Natural killer cell treated with Interleukin-12 subunit alpha and Interleukin-12 subunit beta and Interleukin-15 and Interleukin-18, amount 100 ng/mL, for 72 hours (primary cell): ENCODE measurements around the gene EPHA6. TPM values are rescaled to one million over a fixed set of nuclear protein-coding genes. Genes with fewer than 3 reads are reported as not detected.
"Not testable (repeated sequence)": the region's sequence is repeated elsewhere in the genome, so short reads cannot be mapped to it uniquely, and the experiment has no call there.

ENCODE experiments used
- ATAC-seq, 2 donors: fragments of 150-1000 bp; cut with Tn5 transposase in 1 of 2; sonication (Bioruptor Pico), chemical (Tn5 transposase) in 1 of 2; 2 replicates each; pipeline ENCODE4 v1.10.0; 2021
- DNase-seq: peaks from one replicate; pipeline ENCODE4 v3.0.0; 2022; ENCODE audit warnings: low spot score
- H3K27ac Mint-ChIP-seq, 2 donors: 1 replicate in 1 of 2; 2 replicates in 1 of 2; pipeline ENCODE4 v1.8.0; 2022; ENCODE audit warnings: mixed read lengths in 2 of 2, mild to moderate bottlenecking in 1 of 2, moderate library complexity in 1 of 2
- H3K27me3 Mint-ChIP-seq, 2 donors: 1 replicate in 1 of 2; 2 replicates in 1 of 2; pipeline ENCODE4 v1.8.0; 2022; ENCODE audit warnings: mixed read lengths in 2 of 2
- H3K36me3 Mint-ChIP-seq: one replicate; pipeline ENCODE4 v1.8.0; 2022; ENCODE audit warnings: mixed read lengths
- H3K4me1 Mint-ChIP-seq, 2 donors: 1 replicate in 1 of 2; 2 replicates in 1 of 2; pipeline ENCODE4 v1.8.0; 2022; ENCODE audit warnings: low read depth in 2 of 2, mixed read lengths in 2 of 2, mild to moderate bottlenecking in 1 of 2
- H3K4me3 Mint-ChIP-seq: one replicate; pipeline ENCODE4 v1.8.0; 2022; ENCODE audit warnings: mixed read lengths
- H3K9me3 Mint-ChIP-seq: 2 replicates; pipeline ENCODE4 v1.8.0; 2022; ENCODE audit warnings: mixed read lengths
- total RNA-seq, 2 donors: library from RNA; stranded (reverse); gene quantifications; one replicate each; pipeline ENCODE4 v1.2.3, GENCODE V29; 2022

EPHA6 gene
- total RNA-seq, 2 donors from 2014 or later: not detected

DNA sequence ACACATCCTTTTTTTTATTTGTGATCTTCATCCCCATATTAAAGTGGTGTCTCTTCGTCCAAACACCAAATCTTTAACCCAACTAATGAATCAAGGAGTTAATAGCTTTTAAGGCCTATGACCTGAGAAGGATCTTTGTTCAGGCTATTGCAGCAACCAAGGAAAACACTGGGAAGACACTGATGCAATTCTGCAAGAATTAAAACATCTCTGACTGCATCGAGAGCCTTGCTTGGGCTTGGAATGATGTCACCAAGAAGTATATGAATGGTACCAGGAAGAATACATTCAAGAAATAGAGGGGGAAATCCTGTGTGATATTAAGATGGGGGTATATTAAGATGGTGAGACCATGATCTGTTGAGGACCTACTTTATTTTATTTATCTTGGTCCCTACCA, 736.0 kb downstream of the EPHA6 start:
- H3K36me3 Mint-ChIP-seq: no peaks in the 10 kb centered on the region
- DNase-seq (no peak), ATAC-seq (no peak)
- H3K9me3 Mint-ChIP-seq: peaks cover 5% of the 10 kb centered on the region
- no peaks in the 10 kb centered on the region for H3K27me3 Mint-ChIP-seq
- no peak overlapping the region for H3K4me3 Mint-ChIP-seq
- no peaks in the 10 kb centered on the region for H3K4me1 Mint-ChIP-seq
- no peak overlapping the region for H3K27ac Mint-ChIP-seq

DNA sequence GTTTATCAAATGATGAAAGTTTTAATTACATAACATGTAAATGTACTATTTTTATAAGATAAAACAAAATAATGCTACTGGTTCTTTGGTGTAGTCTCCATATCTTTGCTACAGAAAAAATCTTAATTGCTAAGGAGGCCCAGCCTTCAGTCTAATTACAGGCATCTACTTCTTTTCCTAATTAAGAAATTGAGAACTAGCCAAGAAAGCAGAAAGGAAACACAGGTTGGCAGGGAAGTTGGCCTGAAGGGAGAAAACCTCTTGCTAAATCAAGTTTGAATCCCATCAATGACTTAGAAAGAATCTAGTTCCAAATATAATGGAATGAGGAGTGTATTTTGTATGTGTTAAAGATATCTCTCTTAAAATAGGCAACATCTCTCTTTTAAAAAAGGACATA, 737.8 kb downstream of the EPHA6 start:
- DNase-seq: no peak
- no peak for ATAC-seq
- no peak overlapping the region for H3K27ac Mint-ChIP-seq
- no peaks in the 10 kb centered on the region for H3K4me1 Mint-ChIP-seq
- H3K27me3 Mint-ChIP-seq: no peaks in the 10 kb centered on the region
- H3K4me3 Mint-ChIP-seq: no peak overlapping the region
- H3K9me3 Mint-ChIP-seq: peaks cover 4% of the 10 kb centered on the region
- no peaks in the 10 kb centered on the region for H3K36me3 Mint-ChIP-seq

DNA sequence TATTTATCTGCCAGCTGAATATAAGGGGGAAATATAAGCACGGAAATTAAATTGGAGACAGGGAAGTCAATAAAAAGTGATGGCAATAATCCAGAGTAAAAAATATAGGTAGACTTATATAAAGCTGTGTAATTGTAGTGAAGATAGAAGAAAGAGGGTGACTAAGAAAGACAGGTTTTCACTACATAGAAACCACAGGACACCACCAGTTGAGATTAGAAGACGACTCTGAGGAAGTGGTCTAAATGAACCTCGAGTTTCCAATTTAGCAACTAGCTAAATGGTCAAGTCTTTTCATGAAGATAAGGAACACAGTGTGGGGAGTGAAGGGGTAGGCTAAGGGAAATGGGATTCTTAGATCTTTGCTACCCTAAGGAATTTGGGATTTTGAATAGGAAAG, 761.3 kb downstream of the EPHA6 start:
- ATAC-seq (no peak), DNase-seq (no peak)
- Mint-ChIP-seq H3K27ac (no peak overlapping the region), H3K36me3 (no peaks in the 10 kb centered on the region), H3K4me3 (no peak overlapping the region), H3K4me1 (no peaks in the 10 kb centered on the region), H3K9me3 (peaks cover 4% of the 10 kb centered on the region), H3K27me3 (no peaks in the 10 kb centered on the region)

DNA sequence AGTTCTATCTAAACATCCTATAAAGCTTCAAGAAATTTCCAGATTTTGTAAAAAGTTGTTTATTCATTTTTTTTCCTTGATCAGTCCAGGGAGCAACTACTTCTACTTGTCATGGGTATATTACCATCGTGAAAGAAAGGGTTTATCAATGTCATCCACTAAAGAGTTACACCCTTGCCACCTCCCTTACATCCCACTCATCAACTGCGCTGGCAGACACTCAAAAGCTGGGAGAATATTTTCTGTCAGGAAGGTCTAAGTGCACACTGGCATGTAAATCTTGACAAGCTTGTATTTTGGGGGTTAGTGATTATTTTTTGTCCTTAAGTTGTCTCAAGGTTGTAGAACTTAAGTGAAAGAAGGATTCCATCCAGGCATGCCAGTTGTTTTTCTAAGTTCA, 761.8 kb downstream of the EPHA6 start:
- Mint-ChIP-seq H3K27me3 (no peaks in the 10 kb centered on the region), H3K4me1 (no peaks in the 10 kb centered on the region), H3K36me3 (no peaks in the 10 kb centered on the region), H3K4me3 (no peak overlapping the region), H3K9me3 (peaks cover 4% of the 10 kb centered on the region), H3K27ac (no peak overlapping the region)
- DNase-seq: no peak
- no peak for ATAC-seq

DNA sequence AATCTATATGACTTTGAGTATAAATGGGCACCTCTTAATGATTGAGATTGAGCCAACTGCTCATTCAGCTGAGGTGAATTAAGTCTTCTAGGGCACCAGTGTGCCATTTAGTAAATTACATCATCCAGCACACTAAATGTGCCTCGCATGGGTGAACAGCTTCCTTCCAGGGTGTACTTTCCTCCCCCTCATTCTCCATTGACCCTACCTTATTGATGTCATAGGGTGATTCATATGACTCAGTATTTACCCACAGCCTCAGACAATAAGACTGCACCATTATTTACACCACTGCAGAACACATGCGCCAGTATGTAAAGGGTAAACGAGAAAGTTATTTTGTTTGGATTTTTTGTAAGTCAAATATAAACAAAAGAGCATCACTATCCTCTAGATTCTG, 765.0 kb downstream of the EPHA6 start:
- Mint-ChIP-seq H3K36me3 (no peaks in the 10 kb centered on the region), H3K27ac (no peak overlapping the region), H3K27me3 (no peaks in the 10 kb centered on the region), H3K4me3 (no peak overlapping the region), H3K4me1 (no peaks in the 10 kb centered on the region), H3K9me3 (peaks cover under 1% of the 10 kb centered on the region)
- DNase-seq (no peak), ATAC-seq (no peak)

DNA sequence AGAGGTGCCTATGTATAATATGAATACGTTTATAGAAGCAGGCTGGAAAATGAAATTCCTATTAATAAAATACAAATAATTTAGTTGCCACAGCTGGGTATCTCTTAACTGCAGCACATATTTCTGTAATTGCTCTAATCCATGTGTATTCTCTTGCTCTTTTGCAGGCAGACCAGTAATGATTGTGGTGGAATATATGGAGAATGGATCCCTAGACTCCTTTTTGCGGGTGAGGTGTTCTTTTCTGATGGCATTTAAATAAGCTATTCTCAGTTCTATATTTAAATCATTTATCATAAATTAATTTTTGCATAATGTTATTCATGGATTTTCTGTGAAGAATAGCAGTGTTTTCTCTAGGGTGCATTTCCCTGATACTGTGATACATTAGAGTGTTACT, 796.2 kb downstream of the EPHA6 start:
- DNase-seq: no peak
- Mint-ChIP-seq H3K4me3 (no peak overlapping the region), H3K9me3 (peaks cover 11% of the 10 kb centered on the region), H3K27me3 (no peaks in the 10 kb centered on the region), H3K36me3 (peaks cover 5% of the 10 kb centered on the region), H3K27ac (no peak overlapping the region), H3K4me1 (no peaks in the 10 kb centered on the region)
- ATAC-seq: no peak

DNA sequence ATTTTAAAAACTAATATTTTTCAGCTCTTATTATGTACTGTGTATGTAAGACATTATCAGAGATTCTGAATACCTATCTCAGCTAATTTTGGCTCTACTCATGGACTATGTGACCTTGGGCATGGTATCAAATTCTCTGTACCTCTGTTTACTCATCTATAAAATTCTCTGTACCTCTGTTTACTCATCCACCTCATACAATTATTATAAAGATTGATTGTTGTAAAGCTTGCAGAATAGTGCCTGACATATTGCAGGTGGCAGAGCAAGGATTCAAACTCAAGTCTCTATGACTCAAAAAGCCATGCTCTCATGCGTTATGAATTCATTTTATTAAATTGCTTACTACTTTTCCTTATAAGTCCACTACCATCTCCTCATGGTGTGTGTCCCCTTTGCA, 798.2 kb downstream of the EPHA6 start:
- Mint-ChIP-seq H3K27me3 (no peaks in the 10 kb centered on the region), H3K36me3 (peaks cover 5% of the 10 kb centered on the region), H3K27ac (no peak overlapping the region), H3K4me1 (no peaks in the 10 kb centered on the region), H3K9me3 (peaks cover 13% of the 10 kb centered on the region), H3K4me3 (no peak overlapping the region)
- ATAC-seq (no peak), DNase-seq (no peak)

DNA sequence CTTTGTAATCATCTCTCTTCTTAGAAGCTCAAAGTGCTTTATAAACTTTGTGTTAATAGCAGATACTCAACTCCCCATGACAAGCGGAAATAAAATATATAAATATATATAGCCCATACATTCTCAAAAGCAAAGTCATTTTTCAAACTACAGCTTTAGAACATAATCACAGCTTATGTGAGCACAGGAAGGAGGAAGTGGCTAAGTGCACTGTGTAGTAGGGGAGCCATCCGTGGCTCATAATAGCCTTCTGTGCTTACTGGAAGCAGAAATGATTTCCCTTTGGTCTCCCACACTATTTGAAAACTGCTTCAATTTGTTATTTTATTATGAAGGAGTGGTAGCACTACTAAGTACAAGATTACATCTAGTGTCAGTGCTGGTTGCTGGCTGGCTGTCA, 798.7 kb downstream of the EPHA6 start:
- H3K27ac Mint-ChIP-seq: no peak overlapping the region
- H3K9me3 Mint-ChIP-seq: peaks cover 17% of the 10 kb centered on the region
- no peak for DNase-seq

DNA sequence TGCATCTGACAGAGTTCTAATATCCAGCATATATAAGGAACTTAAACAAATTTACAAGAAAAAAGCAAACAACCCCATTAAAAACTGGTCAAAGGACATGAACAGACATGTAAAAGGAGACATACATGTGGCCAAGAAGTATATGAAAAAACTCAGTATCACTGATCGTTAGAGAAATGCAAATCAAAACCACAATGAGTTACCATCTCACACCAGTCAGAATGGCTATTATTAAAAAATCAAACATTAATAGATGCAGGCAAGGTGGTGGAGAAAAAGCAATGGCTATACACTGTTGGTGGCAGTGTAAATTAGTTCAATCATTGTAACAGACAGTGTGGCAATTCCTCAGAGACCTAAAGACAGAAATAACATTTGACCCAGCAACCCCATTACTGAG, 806.1 kb downstream of the EPHA6 start:
- H3K27ac Mint-ChIP-seq, H3K4me3 Mint-ChIP-seq, ATAC-seq, H3K36me3 Mint-ChIP-seq, H3K4me1 Mint-ChIP-seq, DNase-seq, H3K27me3 Mint-ChIP-seq: not testable (repeated sequence)
- peaks cover 15% of the 10 kb centered on the region for H3K9me3 Mint-ChIP-seq

More for the DNA sequence above, 798.7 kb downstream of the EPHA6 start:
- no peaks in the 10 kb centered on the region for H3K27me3 Mint-ChIP-seq
- H3K4me3 Mint-ChIP-seq: no peak overlapping the region
- H3K4me1 Mint-ChIP-seq: no peaks in the 10 kb centered on the region
- no peak for ATAC-seq
- peaks cover 5% of the 10 kb centered on the region for H3K36me3 Mint-ChIP-seq

DNA sequence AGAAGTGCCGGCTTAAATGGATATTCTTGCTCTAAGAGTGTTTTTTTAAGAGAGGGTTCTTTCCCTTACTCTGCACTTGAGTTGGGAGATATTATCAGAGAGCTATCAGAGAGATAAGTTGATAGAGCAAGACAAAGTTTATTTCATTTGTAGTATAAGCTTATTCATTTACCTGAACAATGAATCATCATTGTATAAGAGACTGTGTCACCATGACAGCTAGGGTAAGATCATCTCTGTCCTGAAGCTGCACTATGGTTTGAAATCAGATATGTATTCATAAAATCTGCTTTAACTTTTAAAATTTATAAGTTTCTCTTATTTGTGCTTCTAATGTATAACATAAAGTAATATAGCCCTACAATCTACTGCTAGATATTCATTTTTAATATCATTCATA, 822.1 kb downstream of the EPHA6 start:
- Mint-ChIP-seq H3K27me3 (no peaks in the 10 kb centered on the region), H3K9me3 (peaks cover 3% of the 10 kb centered on the region), H3K36me3 (no peaks in the 10 kb centered on the region), H3K27ac (no peak overlapping the region), H3K4me1 (no peaks in the 10 kb centered on the region), H3K4me3 (no peak overlapping the region)
- ATAC-seq (no peak), DNase-seq (no peak)

DNA sequence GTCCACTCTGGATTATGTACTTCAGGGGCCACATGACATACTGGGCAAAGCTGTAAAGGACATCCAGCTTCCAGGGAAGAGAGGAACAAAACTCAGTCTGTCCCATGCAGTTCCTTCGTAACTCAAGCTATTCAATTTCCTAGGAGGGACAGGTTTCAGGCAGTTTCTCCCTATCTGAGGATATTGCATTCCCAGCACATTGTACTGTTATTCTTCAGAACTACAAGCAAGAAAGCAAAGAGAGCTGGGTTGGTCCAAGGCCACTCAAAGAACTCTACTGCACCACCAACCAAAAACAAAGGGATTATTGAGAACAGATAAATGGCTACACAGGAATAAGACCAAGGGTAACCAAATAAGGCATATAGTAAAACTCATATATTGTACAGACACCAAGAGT, 832.5 kb downstream of the EPHA6 start:
- Mint-ChIP-seq H3K4me1 (no peaks in the 10 kb centered on the region), H3K27ac (no peak overlapping the region), H3K4me3 (no peak overlapping the region), H3K36me3 (no peaks in the 10 kb centered on the region), H3K9me3 (peaks cover 4% of the 10 kb centered on the region), H3K27me3 (no peaks in the 10 kb centered on the region)
- no peak for ATAC-seq
- no peak for DNase-seq

DNA sequence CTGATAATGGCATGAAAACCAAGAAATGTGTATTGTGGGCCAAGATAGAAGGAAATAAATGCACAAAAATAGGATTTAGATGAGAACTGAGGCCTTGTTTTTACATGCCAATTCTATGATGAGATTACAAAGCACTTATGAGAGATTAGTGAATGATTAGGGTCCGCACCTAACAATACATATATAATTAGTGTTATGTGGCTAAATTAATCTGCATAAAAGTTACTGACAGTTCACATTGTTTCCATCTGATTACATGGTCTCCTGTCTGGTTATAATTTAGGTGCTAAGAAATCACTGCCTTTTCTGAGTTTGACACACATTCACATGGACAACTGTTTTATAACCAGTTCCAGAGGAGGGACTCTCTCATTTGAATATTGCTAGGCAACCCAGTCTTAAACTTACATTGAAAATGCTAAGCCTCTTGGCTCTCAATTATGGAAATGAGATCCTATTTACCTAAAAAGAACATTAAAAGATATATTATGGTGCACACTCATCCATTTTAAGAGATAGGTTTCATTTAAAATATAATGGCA, 833.1 kb downstream of the EPHA6 start:
- ATAC-seq (no peak), DNase-seq (no peak)
- H3K27me3 Mint-ChIP-seq: no peaks in the 10 kb centered on the region
- H3K9me3 Mint-ChIP-seq: peaks cover 6% of the 10 kb centered on the region
- no peaks in the 10 kb centered on the region for H3K4me1 Mint-ChIP-seq
- H3K27ac Mint-ChIP-seq: no peak overlapping the region
- H3K4me3 Mint-ChIP-seq: no peak overlapping the region
- no peaks in the 10 kb centered on the region for H3K36me3 Mint-ChIP-seq

DNA sequence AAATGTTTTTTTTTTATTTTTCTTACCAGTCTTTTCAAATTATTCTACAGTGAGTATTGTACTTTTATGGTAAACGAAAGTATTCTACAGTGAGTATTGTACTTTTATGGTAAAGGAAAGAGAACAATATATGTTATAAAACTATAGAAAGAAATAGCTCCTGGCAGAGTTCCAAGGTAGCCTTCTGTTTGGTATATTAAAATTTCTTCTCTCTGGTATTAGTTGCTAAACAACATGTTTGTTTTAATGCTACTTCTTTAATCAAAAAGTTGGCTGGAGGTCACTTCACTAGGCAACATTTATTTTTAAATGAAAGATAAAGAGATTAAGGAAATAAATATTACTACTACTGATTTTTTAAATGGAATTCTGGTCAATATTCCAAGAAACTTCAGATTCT, 841.6 kb downstream of the EPHA6 start:
- H3K27me3 Mint-ChIP-seq: no peaks in the 10 kb centered on the region
- H3K9me3 Mint-ChIP-seq: peaks cover 2% of the 10 kb centered on the region
- no peak overlapping the region for H3K27ac Mint-ChIP-seq
- H3K4me3 Mint-ChIP-seq: no peak overlapping the region
- H3K4me1 Mint-ChIP-seq: no peaks in the 10 kb centered on the region
- ATAC-seq: no peak
- H3K36me3 Mint-ChIP-seq: no peaks in the 10 kb centered on the region
- no peak for DNase-seq

DNA sequence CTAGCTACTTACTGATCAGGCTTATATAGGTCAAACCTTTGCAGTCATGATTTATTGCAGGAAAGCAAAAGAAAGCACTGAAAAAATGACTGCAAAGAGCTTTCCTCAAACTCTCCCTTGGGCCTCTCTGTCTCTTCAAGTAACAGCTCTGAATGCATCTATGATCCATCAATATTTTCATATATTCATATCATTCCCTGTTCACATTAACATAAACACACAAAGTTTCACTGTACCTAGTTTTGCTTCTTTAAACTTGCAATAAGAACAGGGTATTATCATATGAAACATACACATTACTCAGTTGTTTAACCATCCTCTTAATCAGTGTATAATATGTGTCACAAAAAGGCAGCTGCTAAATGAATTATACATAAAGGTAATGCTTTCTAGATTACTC, 842.2 kb downstream of the EPHA6 start:
- Mint-ChIP-seq H3K27ac (no peak overlapping the region), H3K4me1 (no peaks in the 10 kb centered on the region), H3K27me3 (no peaks in the 10 kb centered on the region), H3K36me3 (no peaks in the 10 kb centered on the region), H3K4me3 (no peak overlapping the region), H3K9me3 (peaks cover 2% of the 10 kb centered on the region)
- no peak for ATAC-seq
- no peak for DNase-seq

DNA sequence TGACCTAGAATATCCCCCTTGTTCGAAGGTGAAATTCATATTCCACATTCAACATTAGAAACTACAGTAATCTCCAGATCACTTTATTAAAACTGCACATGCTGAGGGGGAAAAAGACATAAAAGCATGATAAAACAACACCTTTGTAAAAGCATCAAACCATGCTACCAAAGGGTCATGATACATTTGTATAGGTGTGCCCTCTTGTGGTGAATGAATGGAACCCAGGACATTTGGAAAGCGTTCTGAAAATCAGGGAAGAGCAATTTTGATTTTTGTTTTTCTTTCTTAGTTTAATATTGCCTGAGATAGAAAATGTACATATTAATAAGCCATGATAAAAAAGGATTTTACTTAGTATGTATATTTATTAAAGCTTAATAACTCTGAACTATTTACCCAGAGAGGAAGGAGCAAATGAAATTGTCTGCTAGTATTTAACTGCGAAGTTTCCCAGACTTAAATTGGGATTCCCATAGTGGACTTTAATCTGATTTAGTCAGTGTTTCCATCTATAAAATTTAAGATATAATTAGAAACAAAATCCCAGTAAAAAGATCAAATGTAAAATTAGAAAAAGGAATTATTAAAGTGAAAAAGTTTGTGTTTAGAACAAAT, 844.4 kb downstream of the EPHA6 start:
- Mint-ChIP-seq H3K9me3 (peaks cover 2% of the 10 kb centered on the region), H3K36me3 (no peaks in the 10 kb centered on the region), H3K4me3 (no peak overlapping the region), H3K27ac (no peak overlapping the region), H3K27me3 (no peaks in the 10 kb centered on the region), H3K4me1 (no peaks in the 10 kb centered on the region)
- DNase-seq: no peak
- ATAC-seq: no peak
